ENCODE results near the gene CREBBP. TPM values are rescaled to one million over a fixed set of nuclear protein-coding genes. Genes with fewer than 3 reads are reported as not detected.
A peak's percentile ranks its signal among the peaks of the same experiment; 100 is the strongest.
"Not testable (repeated sequence)": the region's sequence is repeated elsewhere in the genome, so short reads cannot be mapped to it uniquely, and the experiment has no call there.

CREBBP gene
- polyA plus RNA-seq (2012; ENCODE audit: low read depth, missing spikeins) = 10.7 TPM

- peak; percentile 95 for FAIRE-seq
- TF ChIP-seq TAF1 (IDR thresholded peaks at IDR 0.05; ENCODE audit: low read depth, low read length) (no peak), POU2F2 (IDR thresholded peaks at IDR 0.05; ENCODE audit: low read depth, low read length) (no peak), PAX5 (IDR thresholded peaks at IDR 0.05; ENCODE audit: insufficient read depth, low read length, severe bottlenecking) (no peak), SPI1 (IDR thresholded peaks at IDR 0.05; ENCODE audit: low read depth, low read length) (no peak), POLR2A (IDR thresholded peaks at IDR 0.05; ENCODE audit: low read depth, low read length) (no peak), POLR2AphosphoS5 (IDR thresholded peaks at IDR 0.05; ENCODE audit: low read depth, low read length) (no peak)
- peak; percentile 80 for DNase-seq (ENCODE audit: insufficient read length, low spot score)
These were observed at the start of gene CREBBP for GRCh38 chr16:3880623-3881498. Gene CREBBP (minus strand): TSS chr16:3880713. CDS start chr16:3879916, 797 bp downstream.

DNA sequence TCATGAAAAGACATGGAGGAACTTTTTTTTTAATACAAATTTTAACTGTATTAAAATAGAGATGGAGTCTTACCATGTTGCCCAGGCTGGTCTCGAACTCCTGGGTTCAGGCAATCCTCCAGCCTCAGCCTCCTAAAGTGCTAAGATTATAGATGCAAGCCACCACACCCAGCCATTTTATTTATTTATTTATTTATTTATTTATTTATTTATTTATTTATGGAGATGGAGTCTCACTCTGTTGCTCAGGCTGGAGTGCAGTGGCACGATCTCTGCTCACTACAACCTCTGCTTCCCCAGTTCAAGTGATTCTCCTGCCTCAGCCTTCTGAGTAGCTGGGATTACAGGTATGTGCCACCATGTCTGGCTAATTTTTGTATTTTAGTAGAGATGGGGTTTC is 46.6 kb upstream of the CREBBP start:
- not testable (repeated sequence) for DNase-seq (ENCODE audit: insufficient read length, low spot score); FAIRE-seq

DNA sequence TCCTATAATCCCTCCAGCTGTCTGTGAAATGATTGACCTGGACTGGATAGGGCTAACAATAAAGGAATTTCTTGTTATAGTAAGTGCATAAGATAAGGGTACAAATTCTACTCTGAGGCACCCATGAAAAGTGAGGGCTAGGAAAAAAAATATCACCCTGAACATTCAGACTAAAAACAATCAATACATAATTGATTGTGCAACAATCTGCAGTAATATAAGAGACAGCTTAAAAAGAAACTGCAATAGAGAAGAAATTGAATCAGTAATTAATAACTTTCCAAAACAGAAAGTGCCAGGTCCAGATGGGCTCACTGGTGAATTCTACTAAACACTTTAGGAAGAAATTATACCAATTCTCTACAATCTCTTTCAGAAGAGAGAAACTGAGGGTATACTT is 44.2 kb upstream of the CREBBP start:
- DNase-seq (ENCODE audit: insufficient read length, low spot score) (no peak), FAIRE-seq (no peak)
- no peak for TF ChIP-seq POU2F2 (IDR thresholded peaks at IDR 0.05; ENCODE audit: low read depth, low read length)
- no peak for TF ChIP-seq TAF1 (IDR thresholded peaks at IDR 0.05; ENCODE audit: low read depth, low read length)
- TF ChIP-seq SPI1 (IDR thresholded peaks at IDR 0.05; ENCODE audit: low read depth, low read length) = no peak
- no peak for TF ChIP-seq PAX5 (IDR thresholded peaks at IDR 0.05; ENCODE audit: insufficient read depth, low read length, severe bottlenecking)
- TF ChIP-seq POLR2AphosphoS5 (IDR thresholded peaks at IDR 0.05; ENCODE audit: low read depth, low read length) = no peak
- no peak for TF ChIP-seq POLR2A (IDR thresholded peaks at IDR 0.05; ENCODE audit: low read depth, low read length)

DNA sequence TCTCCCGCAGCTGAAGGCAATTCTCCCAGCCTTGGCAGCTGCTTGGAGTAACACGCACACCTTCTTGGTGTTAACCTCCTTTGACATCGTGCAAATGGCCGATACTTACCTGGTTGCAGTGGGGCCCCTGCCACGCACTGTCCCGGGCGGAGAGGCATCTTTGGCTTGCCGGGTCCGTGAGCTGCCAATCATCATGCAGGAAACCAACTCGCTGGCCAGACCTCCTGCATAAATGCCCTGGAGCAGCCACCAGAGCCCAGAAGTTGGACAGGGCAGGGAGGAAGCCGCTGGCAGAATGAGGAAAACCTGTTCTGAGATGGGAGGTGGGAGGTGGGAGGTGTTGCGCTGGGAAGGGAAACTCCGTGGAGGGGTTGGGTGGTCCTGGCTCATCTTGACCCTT is 41.7 kb upstream of the CREBBP start:
- no peak for TF ChIP-seq PAX5 (IDR thresholded peaks at IDR 0.05; ENCODE audit: insufficient read depth, low read length, severe bottlenecking)
- no peak for TF ChIP-seq POLR2A (IDR thresholded peaks at IDR 0.05; ENCODE audit: low read depth, low read length)
- no peak for TF ChIP-seq POLR2AphosphoS5 (IDR thresholded peaks at IDR 0.05; ENCODE audit: low read depth, low read length)
- no peak for TF ChIP-seq SPI1 (IDR thresholded peaks at IDR 0.05; ENCODE audit: low read depth, low read length)
- TF ChIP-seq POU2F2 (IDR thresholded peaks at IDR 0.05; ENCODE audit: low read depth, low read length) = no peak
- no peak for TF ChIP-seq TAF1 (IDR thresholded peaks at IDR 0.05; ENCODE audit: low read depth, low read length)
- FAIRE-seq (no peak), DNase-seq (ENCODE audit: insufficient read length, low spot score) (no peak)

- DNase-seq (ENCODE audit: insufficient read length, low spot score) = no peak
- TF ChIP-seq TAF1 (IDR thresholded peaks at IDR 0.05; ENCODE audit: low read depth, low read length) (no peak), POLR2A (IDR thresholded peaks at IDR 0.05; ENCODE audit: low read depth, low read length) (no peak), SPI1 (IDR thresholded peaks at IDR 0.05; ENCODE audit: low read depth, low read length) (no peak), PAX5 (IDR thresholded peaks at IDR 0.05; ENCODE audit: insufficient read depth, low read length, severe bottlenecking) (no peak), POLR2AphosphoS5 (IDR thresholded peaks at IDR 0.05; ENCODE audit: low read depth, low read length) (no peak), POU2F2 (IDR thresholded peaks at IDR 0.05; ENCODE audit: low read depth, low read length) (no peak)
- FAIRE-seq = no peak
These were observed 39.7 kb upstream of the CREBBP start for GRCh38 chr16:3920206-3920605.

GRCh38 chr16:3919413-3919812 is 38.9 kb upstream of the CREBBP start:
- DNase-seq (ENCODE audit: insufficient read length, low spot score) = no peak
- TF ChIP-seq POU2F2 (IDR thresholded peaks at IDR 0.05; ENCODE audit: low read depth, low read length) (no peak), POLR2AphosphoS5 (IDR thresholded peaks at IDR 0.05; ENCODE audit: low read depth, low read length) (no peak), POLR2A (IDR thresholded peaks at IDR 0.05; ENCODE audit: low read depth, low read length) (no peak), PAX5 (IDR thresholded peaks at IDR 0.05; ENCODE audit: insufficient read depth, low read length, severe bottlenecking) (no peak), SPI1 (IDR thresholded peaks at IDR 0.05; ENCODE audit: low read depth, low read length) (no peak), TAF1 (IDR thresholded peaks at IDR 0.05; ENCODE audit: low read depth, low read length) (no peak)
- no peak for FAIRE-seq

GRCh38 chr16:3915426-3916260 is 35.1 kb upstream of the CREBBP start:
- no peak for DNase-seq (ENCODE audit: insufficient read length, low spot score)
- TF ChIP-seq POLR2AphosphoS5 (IDR thresholded peaks at IDR 0.05; ENCODE audit: low read depth, low read length) = no peak
- no peak for TF ChIP-seq POLR2A (IDR thresholded peaks at IDR 0.05; ENCODE audit: low read depth, low read length)
- no peak for TF ChIP-seq TAF1 (IDR thresholded peaks at IDR 0.05; ENCODE audit: low read depth, low read length)
- TF ChIP-seq PAX5 (IDR thresholded peaks at IDR 0.05; ENCODE audit: insufficient read depth, low read length, severe bottlenecking) = no peak
- no peak for TF ChIP-seq POU2F2 (IDR thresholded peaks at IDR 0.05; ENCODE audit: low read depth, low read length)
- no peak for TF ChIP-seq SPI1 (IDR thresholded peaks at IDR 0.05; ENCODE audit: low read depth, low read length)
- no peak for FAIRE-seq

GRCh38 chr16:3912897-3913296 is 32.4 kb upstream of the CREBBP start:
- FAIRE-seq (no peak), DNase-seq (ENCODE audit: insufficient read length, low spot score) (no peak)
- TF ChIP-seq POLR2A (IDR thresholded peaks at IDR 0.05; ENCODE audit: low read depth, low read length) = no peak
- TF ChIP-seq PAX5 (IDR thresholded peaks at IDR 0.05; ENCODE audit: insufficient read depth, low read length, severe bottlenecking) = no peak
- TF ChIP-seq POLR2AphosphoS5 (IDR thresholded peaks at IDR 0.05; ENCODE audit: low read depth, low read length) = no peak
- TF ChIP-seq SPI1 (IDR thresholded peaks at IDR 0.05; ENCODE audit: low read depth, low read length) = no peak
- no peak for TF ChIP-seq POU2F2 (IDR thresholded peaks at IDR 0.05; ENCODE audit: low read depth, low read length)
- no peak for TF ChIP-seq TAF1 (IDR thresholded peaks at IDR 0.05; ENCODE audit: low read depth, low read length)

DNA sequence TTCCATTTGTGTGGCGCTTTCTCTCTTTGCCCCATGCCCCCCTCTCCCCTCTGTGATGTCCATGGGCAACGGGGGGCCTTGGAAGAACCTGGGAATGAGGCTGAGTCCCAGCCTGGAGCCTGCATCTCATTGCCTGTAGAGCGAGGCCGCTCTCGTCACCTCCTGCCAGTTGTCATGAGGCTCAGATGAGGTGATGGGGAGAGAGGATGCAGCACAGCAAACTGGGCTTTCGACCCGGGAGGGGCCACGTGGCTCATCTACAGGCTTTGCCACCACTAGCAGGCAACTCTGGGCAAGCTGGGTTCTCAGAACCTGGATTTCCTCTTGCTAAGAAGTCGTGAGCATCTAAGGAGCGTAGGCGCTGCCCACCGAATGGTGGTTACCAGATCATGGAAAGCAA is 31.9 kb upstream of the CREBBP start:
- FAIRE-seq (no peak), DNase-seq (ENCODE audit: insufficient read length, low spot score) (no peak)
- TF ChIP-seq POLR2AphosphoS5 (IDR thresholded peaks at IDR 0.05; ENCODE audit: low read depth, low read length) (no peak), TAF1 (IDR thresholded peaks at IDR 0.05; ENCODE audit: low read depth, low read length) (no peak), PAX5 (IDR thresholded peaks at IDR 0.05; ENCODE audit: insufficient read depth, low read length, severe bottlenecking) (no peak), POU2F2 (IDR thresholded peaks at IDR 0.05; ENCODE audit: low read depth, low read length) (no peak), SPI1 (IDR thresholded peaks at IDR 0.05; ENCODE audit: low read depth, low read length) (no peak), POLR2A (IDR thresholded peaks at IDR 0.05; ENCODE audit: low read depth, low read length) (no peak)

DNA sequence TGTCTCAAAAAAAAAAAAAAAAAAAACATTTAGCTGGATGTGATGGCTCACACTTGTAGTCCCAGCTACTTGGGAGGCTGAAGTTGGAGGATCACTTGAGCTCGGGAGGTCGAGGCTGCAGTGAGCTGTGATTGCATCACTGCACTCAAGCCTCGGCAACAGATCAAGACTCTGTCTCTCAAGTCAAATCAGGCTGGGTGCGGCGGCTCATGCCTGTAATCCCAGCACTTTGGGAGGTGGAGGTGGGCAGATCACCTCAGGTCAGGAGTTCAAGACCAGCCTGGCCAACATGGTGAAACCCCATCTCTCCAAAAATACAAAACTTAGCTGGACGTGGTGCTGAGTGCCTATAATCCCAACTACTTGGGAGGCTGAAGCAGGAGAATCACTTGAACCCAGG is 31.2 kb upstream of the CREBBP start:
- not testable (repeated sequence) for FAIRE-seq

More for the DNA sequence above, 31.2 kb upstream of the CREBBP start:
- DNase-seq (ENCODE audit: insufficient read length, low spot score) = not testable (repeated sequence)
